NCI-H460 (cell line): Measurements from ENCODE around the gene CENPC. TPM values are rescaled to one million over a fixed set of nuclear protein-coding genes. Genes with fewer than 3 reads are reported as not detected.

Experiments
- small RNA-seq, 2 experiments: library from RNA; depleted of rRNA; stranded (forward); fragments of <200 nt; gene quantifications; one replicate each; pipeline ENCODE3, GENCODE V24; 2014
- total RNA-seq: library from RNA; depleted of rRNA; stranded (reverse); fragments of >200 nt; shearing (Covaris generic); gene quantifications from 2 replicates; pipeline ENCODE4 v1.2.3, GENCODE V29; 2014; rRNA removed

CENPC gene
- total RNA-seq, 1 experiment from 2014 or later: 13.9 TPM

Small RNAs within 50 kb of the gene (small RNA-seq; reads per million reads assigned to genes)
- gene RNA5SP527 (0 reads per million in 2 experiments), gene RNU1-63P (0.04 to 0.65 reads per million in 2 experiments)

Other genes with a start within 250 kb of the CENPC start
- not detected in 2 replicates for gene STAP1, start 13.2 kb upstream of the CENPC start, total RNA-seq
- 61.2 and 64.7 TPM in 2 replicates for gene UBA6, start 155.7 kb upstream of the CENPC start, total RNA-seq
- gene GNRHR, start 208.9 kb upstream of the CENPC start, total RNA-seq: not detected in 2 replicates